ENCODE measurements around the gene SDK1. TPM values are rescaled to one million over a fixed set of nuclear protein-coding genes. Genes with fewer than 3 reads are reported as not detected.

Gene SDK1
- polyA plus RNA-seq, 2 of the 4 experiments (the other 2 are of a cell fraction), result 0.12 to 0.28 TPM

GRCh38 chr7:4030346-4030950 lies 729.4 kb downstream of the SDK1 start:
- H3K9me3 ChIP-seq, result no peaks in the 10 kb centered on the region
- 49% methylated on average over 14 of the region's 14 CpGs for WGBS (ENCODE audit: missing lambda C conversion rate)
- TF ChIP-seq CHD2 (IDR thresholded peaks at IDR 0.05; ENCODE audit: low read length, partially characterized antibody) (no peak), EHF (CRISPR knock-in tag; IDR thresholded peaks at IDR 0.05) (no peak), JUNB (IDR thresholded peaks at IDR 0.05) (no peak), E2F6 (IDR thresholded peaks at IDR 0.05; ENCODE audit: borderline replicate concordance, low read depth) (no peak), MYC (IDR thresholded peaks at IDR 0.05; ENCODE audit: borderline replicate concordance, low read length) (no peak), KDM5A (IDR thresholded peaks at IDR 0.05) (no peak), BCL3 (IDR thresholded peaks at IDR 0.05) (no peak), SREBF2 (IDR thresholded peaks at IDR 0.05) (no peak), ZNF302 (CRISPR knock-in tag; IDR thresholded peaks at IDR 0.05) (no peak), RARB (CRISPR knock-in tag; IDR thresholded peaks at IDR 0.05) (no peak), HMGXB4 (CRISPR knock-in tag; IDR thresholded peaks at IDR 0.05; ENCODE audit: borderline replicate concordance) (no peak), BHLHE40 (IDR thresholded peaks at IDR 0.05; ENCODE audit: low read depth, low read length) (no peak), RAD21 (conservative IDR thresholded peaks at IDR 0.05 in 1 of 2, IDR thresholded peaks at IDR 0.05 in 1 of 2) (no peak), KDM1A (IDR thresholded peaks at IDR 0.05; ENCODE audit: low read depth) (no peak), NFE2L2 (conservative IDR thresholded peaks at IDR 0.05; ENCODE audit: low read length) (no peak), FOXS1 (CRISPR knock-in tag; IDR thresholded peaks at IDR 0.05) (no peak), USF2 (IDR thresholded peaks at IDR 0.05) (no peak)
- no peaks in the 10 kb centered on the region for H3K4me1 ChIP-seq
- no peak for FAIRE-seq
- no peak for ATAC-seq
- H3K4me3 ChIP-seq, result no peak overlapping the region
- no peak overlapping the region for H3K27ac ChIP-seq
- H3K4me2 ChIP-seq, result no peak overlapping the region
- ChIA-PET POLR2A (no interaction called here), CTCF (interaction anchor here (1.0 kb wide), 1 partner anchor 19 kb away, joined by 3 read pairs; no protein-coding TSS in a partner anchor)
- no peak for DNase-seq (ENCODE audit: low read depth in 1 of 2, low spot score in 1 of 2)

- H3K4me2 ChIP-seq, result no peak overlapping the region
- DNase-seq (ENCODE audit: low read depth in 1 of 2, low spot score in 1 of 2), result no peak
- H3K4me1 ChIP-seq, result no peaks in the 10 kb centered on the region
- H3K27ac ChIP-seq, result no peak overlapping the region
- ChIA-PET POLR2A (no interaction called here), CTCF (no interaction called here)
- no peak overlapping the region for H3K4me3 ChIP-seq
- FAIRE-seq, result no peak
- H3K9me3 ChIP-seq, result no peaks in the 10 kb centered on the region
- no peak for ATAC-seq
- WGBS (ENCODE audit: missing lambda C conversion rate), result 19% methylated on average over 12 of the region's 12 CpGs
- no peak for TF ChIP-seq ELK1 (IDR thresholded peaks at IDR 0.05; ENCODE audit: low read depth, low read length)
- TF ChIP-seq ZC3H11A (IDR thresholded peaks at IDR 0.05), result no peak
- no peak for TF ChIP-seq TP53 (CRISPR knock-in tag; IDR thresholded peaks at IDR 0.05)
- no peak for TF ChIP-seq EHMT2 (IDR thresholded peaks at IDR 0.05; ENCODE audit: low read depth)
- TF ChIP-seq BCL3 (IDR thresholded peaks at IDR 0.05), result no peak
- TF ChIP-seq ATOH8 (CRISPR knock-in tag; IDR thresholded peaks at IDR 0.05; ENCODE audit: low read depth), result no peak
- no peak for TF ChIP-seq RAD21 (conservative IDR thresholded peaks at IDR 0.05 in 1 of 2, IDR thresholded peaks at IDR 0.05 in 1 of 2)
- no peak for TF ChIP-seq CBX8 (IDR thresholded peaks at IDR 0.05)
- no peak for TF ChIP-seq CHD2 (IDR thresholded peaks at IDR 0.05; ENCODE audit: low read length, partially characterized antibody)
- TF ChIP-seq NPAS2 (CRISPR knock-in tag; IDR thresholded peaks at IDR 0.05; ENCODE audit: borderline replicate concordance), result no peak
- no peak for TF ChIP-seq NR3C1 (IDR thresholded peaks at IDR 0.05)
- no peak for TF ChIP-seq HOXB5 (CRISPR knock-in tag; IDR thresholded peaks at IDR 0.05)
- no peak for TF ChIP-seq FOSB (CRISPR knock-in tag; IDR thresholded peaks at IDR 0.05)
- TF ChIP-seq MAFK (IDR thresholded peaks at IDR 0.05; ENCODE audit: partially characterized antibody), result no peak
- no peak for TF ChIP-seq HOXB13 (CRISPR knock-in tag; IDR thresholded peaks at IDR 0.05; ENCODE audit: low read depth)
- TF ChIP-seq RCOR1 (IDR thresholded peaks at IDR 0.05; ENCODE audit: low read depth, low read length), result no peak
- TF ChIP-seq E2F6 (IDR thresholded peaks at IDR 0.05; ENCODE audit: borderline replicate concordance, low read depth), result no peak
Observed at GRCh38 chr7:4033996-4034395, 732.9 kb downstream of the SDK1 start.

All from A549 (cell line).